OCI-LY7 (cell line): ENCODE data around the gene SIK2. TPM values are rescaled to one million over a fixed set of nuclear protein-coding genes. Genes with fewer than 3 reads are reported as not detected.

Source experiments
- BruUV-seq: library from RNA; stranded (reverse); fragments of 400-500 nt; replicated peaks from 2 replicates; lab custom pipeline; 2021; lab: Mats Ljungman, UMichigan
- CTCF ChIA-PET: fragments of 300-600 bp; sonication (Branson Sonifier 250); formaldehyde crosslinking; loops from one replicate; lab custom pipeline; 2022; ENCODE audit warnings: antibody characterized with exemption; ENCODE audit not compliant: unreplicated experiment; lab: Charles Lee
- POLR2A ChIA-PET: fragments of 300-600 bp; sonication (Branson Sonifier 250); formaldehyde crosslinking; loops from one replicate; lab custom pipeline; 2022; ENCODE audit warnings: antibody characterized with exemption; lab: Charles Lee
- DNase-seq: peaks from one replicate; pipeline ENCODE4 v3.0.0-alpha.2; 2015; ENCODE audit warnings: low spot score
- H2AFZ ChIP-seq: fragments of 200-600 bp; sonication (generic), shearing (Covaris generic); 2 replicates; pipeline ENCODE4 v1.6.1; 2014; ENCODE audit warnings: mild to moderate bottlenecking, antibody characterized with exemption, low read length, moderate library complexity
- H3K27ac ChIP-seq: fragments of 200-600 bp; sonication (generic); 2 replicates; pipeline ENCODE4 v1.5.1; 2014; ENCODE audit warnings: mixed run types, low read depth, mild to moderate bottlenecking, moderate library complexity, low read length, inconsistent platforms; ENCODE audit not compliant: poor library complexity, severe bottlenecking
- H3K36me3 ChIP-seq: fragments of 200-600 bp; sonication (generic); 2 replicates; pipeline ENCODE4 v1.6.1; 2014; ENCODE audit warnings: mild to moderate bottlenecking, antibody characterized with exemption, low read length, moderate library complexity, mixed read lengths; ENCODE audit not compliant: insufficient read depth
- H3K4me1 ChIP-seq: fragments of 200-600 bp; sonication (generic); 2 replicates; pipeline ENCODE4 v1.5.1; 2014; ENCODE audit warnings: mild to moderate bottlenecking, low read length; ENCODE audit not compliant: insufficient read depth, poor library complexity, severe bottlenecking
- H3K4me2 ChIP-seq: fragments of 200-600 bp; sonication (generic); 2 replicates; pipeline ENCODE4 v1.6.1; 2014; ENCODE audit warnings: mild to moderate bottlenecking, low read length
- H3K4me3 ChIP-seq: fragments of 200-600 bp; sonication (generic); 2 replicates; pipeline ENCODE4 v1.5.1; 2014; ENCODE audit warnings: mild to moderate bottlenecking, low read depth, low read length; ENCODE audit not compliant: poor library complexity, severe bottlenecking
- H3K79me2 ChIP-seq: fragments of 200-600 bp; sonication (generic); 2 replicates; pipeline ENCODE4 v1.6.1; 2016; ENCODE audit warnings: low read depth, mild to moderate bottlenecking, low read length, moderate library complexity, mixed read lengths; ENCODE audit not compliant: insufficient read depth
- H3K9me2 ChIP-seq: fragments of 200-600 bp; sonication (generic); 2 replicates; pipeline ENCODE4 v1.6.1; 2016; ENCODE audit warnings: mild to moderate bottlenecking, low read length, mixed read lengths; ENCODE audit not compliant: insufficient read depth
- H3K9me3 ChIP-seq: fragments of 200-600 bp; sonication (generic); 2 replicates; pipeline ENCODE4 v1.6.1; 2014; ENCODE audit warnings: mild to moderate bottlenecking, mixed run types, low read length, mixed read lengths
- H4K20me1 ChIP-seq: fragments of 200-600 bp; sonication (generic); 2 replicates; pipeline ENCODE4 v1.6.1; 2014; ENCODE audit warnings: mild to moderate bottlenecking, antibody characterized with exemption, low read length, moderate library complexity, mixed read lengths; ENCODE audit not compliant: insufficient read depth
- CTCF ChIP-seq: fragments of 200-600 bp; sonication (generic); conservative IDR thresholded peaks from 2 replicates; pipeline ENCODE4 v1.5.1; 2014; ENCODE audit warnings: mild to moderate bottlenecking, antibody characterized with exemption, low read length, moderate library complexity, mixed read lengths
- EZH2phosphoT487 ChIP-seq: fragments of 200-600 bp; sonication (generic); IDR thresholded peaks from 2 replicates; pipeline ENCODE4 v1.6.1; 2018; ENCODE audit warnings: low read depth, borderline replicate concordance, mild to moderate bottlenecking, mixed run types, antibody characterized with exemption, low read length, moderate library complexity, mixed read lengths
- intact Hi-C: fragments of 100-400 bp; cut with micrococcal nuclease; formaldehyde crosslinking; loops from one replicate; pipeline ENCODE4 v1.10.0; 2022; ENCODE audit not compliant: unreplicated experiment
- total RNA-seq, 2 experiments: library from RNA; depleted of rRNA in 1 of 2; stranded (reverse); fragments of >200 nt in 1 of 2; shearing (Covaris generic) in 1 of 2; gene quantifications; 2 replicates each; pipeline ENCODE4 v1.2.3, GENCODE V29; 2014 to 2022

Gene SIK2
- total RNA-seq, 2 experiments from 2014 or later, result 9.8 to 16.9 TPM

- H3K79me2 ChIP-seq, result no peaks in the 10 kb centered on the region
- H3K27ac ChIP-seq, result no peak overlapping the region
- DNase-seq, result no peak
- POLR2A ChIA-PET, result interaction anchor here (1.0 to 1.8 kb wide), 5 partner anchors 12 to 44 kb away, joined by 3 to 6 read pairs (median 4); no protein-coding TSS in a partner anchor
- no peaks in the 10 kb centered on the region for H4K20me1 ChIP-seq
- intact Hi-C loops, result no loop called here
- H3K9me2 ChIP-seq, result no peaks in the 10 kb centered on the region
- no peaks in the 10 kb centered on the region for H3K9me3 ChIP-seq
- no peak overlapping the region for H3K4me2 ChIP-seq
- H3K4me3 ChIP-seq, result no peak overlapping the region
- no peaks in the 10 kb centered on the region for H3K4me1 ChIP-seq
- peaks cover 47% of the 10 kb centered on the region for H3K36me3 ChIP-seq
- TF ChIP-seq CTCF (no peak), EZH2phosphoT487 (no peak)
- BruUV-seq, result no TSS peak
- H2AFZ ChIP-seq, result no peak overlapping the region
- CTCF ChIA-PET, result interaction anchor here (1.1 kb wide), 1 partner anchor 26 kb away, joined by 3 read pairs; no protein-coding TSS in a partner anchor
Observed at GRCh38 chr11:111671383-111671782, 69.1 kb downstream of the SIK2 start.

- no TSS peak for BruUV-seq
- Histone ChIP-seq H3K4me1 (no peaks in the 10 kb centered on the region), H3K4me2 (no peak overlapping the region), H4K20me1 (no peaks in the 10 kb centered on the region), H3K36me3 (peaks cover 47% of the 10 kb centered on the region), H2AFZ (no peak overlapping the region), H3K79me2 (no peaks in the 10 kb centered on the region), H3K9me3 (no peaks in the 10 kb centered on the region), H3K4me3 (no peak overlapping the region), H3K9me2 (no peaks in the 10 kb centered on the region), H3K27ac (no peak overlapping the region)
- ChIA-PET POLR2A (no interaction called here), CTCF (no interaction called here)
- intact Hi-C loops, result no loop called here
- TF ChIP-seq CTCF, result no peak
- no peak for TF ChIP-seq EZH2phosphoT487
- DNase-seq, result no peak
Observed at GRCh38 chr11:111672949-111673348, 70.7 kb downstream of the SIK2 start.

DNA sequence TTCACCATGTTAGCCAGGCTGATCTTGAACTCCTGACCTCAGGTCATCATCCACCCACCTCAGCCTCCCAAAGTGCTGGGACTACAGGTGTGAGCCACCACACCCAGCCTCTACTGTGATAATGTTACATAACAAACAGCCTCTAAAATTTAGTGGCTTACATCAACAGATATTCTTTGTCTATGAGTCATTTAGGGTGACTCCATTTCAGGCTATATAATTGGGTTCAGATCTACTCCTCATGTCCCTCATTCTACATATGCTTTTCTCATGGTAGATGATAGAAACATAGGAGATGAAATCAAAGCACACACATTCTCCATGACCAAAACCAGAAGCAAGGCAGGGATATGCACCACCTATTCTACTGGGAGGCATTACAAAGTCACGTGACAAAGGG is 72.7 kb downstream of the SIK2 start:
- TF ChIP-seq EZH2phosphoT487 (no peak), CTCF (no peak)
- ChIA-PET POLR2A (interaction anchor here (0.9 to 1.3 kb wide), 3 partner anchors 16 to 37 kb away, joined by 3 to 6 read pairs (median 3); no protein-coding TSS in a partner anchor), CTCF (no interaction called here)
- H2AFZ ChIP-seq, result no peak overlapping the region
- H3K4me2 ChIP-seq, result no peak overlapping the region
- H3K36me3 ChIP-seq, result peaks cover 47% of the 10 kb centered on the region
- no peaks in the 10 kb centered on the region for H3K4me1 ChIP-seq
- no peaks in the 10 kb centered on the region for H3K9me2 ChIP-seq
- no peaks in the 10 kb centered on the region for H4K20me1 ChIP-seq
- H3K4me3 ChIP-seq, result no peak overlapping the region
- no TSS peak for BruUV-seq
- no peaks in the 10 kb centered on the region for H3K79me2 ChIP-seq
- intact Hi-C loops, result no loop called here
- H3K9me3 ChIP-seq, result no peaks in the 10 kb centered on the region
- no peak for DNase-seq
- H3K27ac ChIP-seq, result no peak overlapping the region
